Thoracic aorta (tissue), 2 donors: ENCODE data around the gene SLC35B2. TPM values are rescaled to one million over a fixed set of nuclear protein-coding genes. Genes with fewer than 3 reads are reported as not detected.

Experiments used
- ATAC-seq: fragments of 150-250 bp; one replicate; pipeline ENCODE4 v1.8.0; 2017; ENCODE audit warnings: low read depth; ENCODE audit not compliant: insufficient number of reproducible peaks, low FRiP score
- DNase-seq: peaks from one replicate; pipeline ENCODE4 v3.0.0-alpha.2; 2020; ENCODE audit warnings: low spot score
- H3K27ac ChIP-seq, 2 donors: fragments of 200-600 bp; sonication (generic); 1 replicate in 1 of 2; 2 replicates in 1 of 2; pipeline ENCODE4 v1.5.1; 2016; ENCODE audit warnings: mild to moderate bottlenecking in 2 of 2, moderate library complexity in 2 of 2
- H3K27me3 ChIP-seq: fragments of 200-600 bp; sonication (generic); replicated peaks from 2 replicates; pipeline ENCODE4 v1.6.0; 2016; ENCODE audit warnings: mild to moderate bottlenecking; ENCODE audit not compliant: insufficient read depth
- H3K36me3 ChIP-seq: fragments of 200-600 bp; sonication (generic); one replicate; pipeline ENCODE4 v1.5.1; 2016
- H3K4me1 ChIP-seq, 2 donors: fragments of 200-600 bp; sonication (generic); 1 replicate in 1 of 2; 2 replicates in 1 of 2; pipeline versions ENCODE4 v1.5.1 to v1.6.0; 2016; ENCODE audit warnings: low read depth in 2 of 2, mild to moderate bottlenecking in 1 of 2; ENCODE audit not compliant: control insufficient read depth in 1 of 2
- H3K4me3 ChIP-seq: fragments of 200-600 bp; sonication (generic); 2 replicates; pipeline ENCODE4 v1.5.1; 2016; ENCODE audit warnings: mild to moderate bottlenecking
- H3K9me3 ChIP-seq: fragments of 200-600 bp; sonication (generic); 2 replicates; pipeline ENCODE4 v1.5.1; 2016
- CTCF ChIP-seq: fragments of 200-600 bp; sonication (generic); IDR thresholded peaks from one replicate; pipeline ENCODE4 v1.5.1; 2019; ENCODE audit warnings: antibody characterized with exemption
- total RNA-seq, 2 donors: library from RNA; depleted of rRNA; stranded (reverse); fragments of >200 nt; gene quantifications; one replicate each; pipeline versions ENCODE4 v1.1.0 to v1.2.3, GENCODE V29; 2016

SLC35B2 gene
- total RNA-seq, 2 donors from 2014 or later = 19.9 to 33.3 TPM

- peak; percentile 90 for ATAC-seq
- H3K27ac ChIP-seq = peak overlapping the region; percentile 96 to 98
- H3K4me1 ChIP-seq = peaks cover 27 to 59% of the 10 kb centered on the region in 2 donors
- no peak for TF ChIP-seq CTCF
- H3K9me3 ChIP-seq = no peaks in the 10 kb centered on the region
- no peaks in the 10 kb centered on the region for H3K27me3 ChIP-seq
- H3K4me3 ChIP-seq = peak overlapping the region; percentile 79
- peaks cover 10% of the 10 kb centered on the region for H3K36me3 ChIP-seq
- DNase-seq = peak; percentile 95
Observed at GRCh38 chr6:44237021-44237812, 20.1 kb downstream of the SLC35B2 start.

- peaks cover 21% of the 10 kb centered on the region for H3K36me3 ChIP-seq
- no peak overlapping the region for H3K4me3 ChIP-seq
- ATAC-seq (no peak), DNase-seq (no peak)
- TF ChIP-seq CTCF = no peak
- peak overlapping the region; percentile 96 to 98 for H3K27ac ChIP-seq
- no peaks in the 10 kb centered on the region for H3K9me3 ChIP-seq
- peaks cover 27 to 63% of the 10 kb centered on the region in 2 donors for H3K4me1 ChIP-seq
- no peaks in the 10 kb centered on the region for H3K27me3 ChIP-seq
Observed at GRCh38 chr6:44235891-44236516, 21.3 kb downstream of the SLC35B2 start.

GRCh38 chr6:44235269-44235668, 22.1 kb downstream of the SLC35B2 start:
- ATAC-seq = no peak
- no peaks in the 10 kb centered on the region for H3K27me3 ChIP-seq
- H3K9me3 ChIP-seq = no peaks in the 10 kb centered on the region
- DNase-seq = no peak
- H3K27ac ChIP-seq = peak overlapping the region; percentile 84 to 96
- H3K4me3 ChIP-seq = no peak overlapping the region
- no peak for TF ChIP-seq CTCF
- peaks cover 27 to 63% of the 10 kb centered on the region in 2 donors for H3K4me1 ChIP-seq
- H3K36me3 ChIP-seq = peaks cover 28% of the 10 kb centered on the region

- Histone ChIP-seq H3K27me3 (no peaks in the 10 kb centered on the region), H3K27ac (peak overlapping the region; percentile 84 to 96), H3K9me3 (no peaks in the 10 kb centered on the region), H3K4me3 (no peak overlapping the region), H3K4me1 (peaks cover 27 to 63% of the 10 kb centered on the region in 2 donors), H3K36me3 (peaks cover 37% of the 10 kb centered on the region)
- peak; percentile 81 for DNase-seq
- ATAC-seq = peak; percentile 16
- peak; percentile 84 for TF ChIP-seq CTCF
Observed at GRCh38 chr6:44234101-44235025, 23.0 kb downstream of the SLC35B2 start.
